Measurements from ENCODE around the gene SCUBE3. TPM values are rescaled to one million over a fixed set of nuclear protein-coding genes. Genes with fewer than 3 reads are reported as not detected.

The SCUBE3 gene
- total and polyA plus RNA-seq, 2 of the 4 experiments (the other 2 are of a cell fraction): 19.9 to 45.5 TPM

- Histone ChIP-seq H3K4ac (ENCODE audit: low read depth, low read length) (no peak overlapping the region), H3K9me1 (ENCODE audit: insufficient read depth, low read length) (peaks cover 4% of the 10 kb centered on the region; the same call in 1 of the 2 replicates), H3K14ac (replicated peaks; ENCODE audit: low read depth, low read length) (no peak overlapping the region), H3K79me1 (ENCODE audit: low read depth in 1 of 2, low read length in 2 of 2) (peaks cover 16 to 42% of the 10 kb centered on the region in 2 experiments), H4K91ac (ENCODE audit: insufficient read depth, low read depth, low read length) (no peak overlapping the region), H2AFZ (replicated peaks; ENCODE audit: low read length, poor library complexity) (no peak overlapping the region), H3K56ac (ENCODE audit: extremely low read depth, insufficient read depth, low read length) (no peak overlapping the region), H4K5ac (ENCODE audit: low read depth, low read length) (no peak overlapping the region), H3K4me1 (ENCODE audit: control insufficient read depth, insufficient read depth, low read length) (peaks cover 5% of the 10 kb centered on the region; the same call in 1 of the 2 replicates), H3K9me3 (ENCODE audit: control insufficient read depth, insufficient read depth, low read length) (no peaks in the 10 kb centered on the region), H2BK5ac (ENCODE audit: low read depth, low read length, poor library complexity, severe bottlenecking) (no peak overlapping the region), H3K9ac (ENCODE audit: low read depth, low read length) (no peak overlapping the region), H2BK20ac (ENCODE audit: low read depth, low read length) (no peak overlapping the region), H3K4me2 (ENCODE audit: low read depth, low read length) (no peak overlapping the region), H2BK15ac (ENCODE audit: low read depth, low read length) (no peak overlapping the region), H4K8ac (ENCODE audit: low read depth in 2 of 2, low read length in 2 of 2) (no peak overlapping the region), H2BK120ac (ENCODE audit: low read depth, low read length) (no peak overlapping the region), H3K27me3 (ENCODE audit: control insufficient read depth, insufficient read depth, low read length) (no peaks in the 10 kb centered on the region), H2AK5ac (ENCODE audit: low read depth, low read length) (no peak overlapping the region), H4K20me1 (ENCODE audit: insufficient read depth, low read length) (peaks cover 14% of the 10 kb centered on the region; the same call in 1 of the 2 replicates), H3K23ac (ENCODE audit: low read depth, low read length) (no peak overlapping the region), H3K18ac (ENCODE audit: low read depth, low read length) (no peak overlapping the region), H2AK9ac (replicated peaks; ENCODE audit: low read depth, low read length, poor library complexity) (no peak overlapping the region), H3K4me3 (ENCODE audit: insufficient read depth, low read depth, low read length) (no peak overlapping the region), H3K27ac (ENCODE audit: insufficient read depth, low read length) (no peak overlapping the region), H3K36me3 (ENCODE audit: control insufficient read depth, insufficient read depth, low read length) (peaks cover 40% of the 10 kb centered on the region; the same call in 1 of the 2 replicates)
- BruUV-seq (replicated peaks): TSS peak; percentile 51
- intact Hi-C loops (cut with micrococcal nuclease) (no loop called here), in situ Hi-C loops (cut with MboI; ENCODE audit: low sequenced_read_pairs) (loop anchor here (5.0 kb wide), 2 partner anchors 96 to 256 kb away; no protein-coding TSS in a partner anchor), dilution Hi-C loops (cut with HindIII; ENCODE audit: low sequenced_read_pairs, unreplicated experiment) (no loop called here)
- DNase-seq (no peak), ATAC-seq (ENCODE audit: low read depth) (no peak)
- CTCF ChIA-PET: interaction anchor here (3.0 kb wide), 1 partner anchor 38 kb away, joined by 12 read pairs; no protein-coding TSS in a partner anchor
- 93% methylated on average over 11 of the region's 13 CpGs; no CpG with 5 or more reads in 1 of the 2 experiments for WGBS, 2 experiments (ENCODE audit: extremely low coverage in 2 of 2, insufficient read length in 1 of 2)
- POLR2A ChIA-PET (ENCODE audit: unreplicated experiment): no interaction called here
- TF ChIP-seq ELK1 (IDR thresholded peaks at IDR 0.05; ENCODE audit: borderline replicate concordance, low read depth, low read length): no peak
Observed at GRCh38 chr6:35242906-35243305, 29.1 kb downstream of the SCUBE3 start.

Data from IMR-90 (cell line).